AG04450 (cell line): ENCODE results near the gene PAIP2. TPM values are rescaled to one million over a fixed set of nuclear protein-coding genes. Genes with fewer than 3 reads are reported as not detected.
"Not testable (repeated sequence)": the region's sequence is repeated elsewhere in the genome, so short reads cannot be mapped to it uniquely, and the experiment has no call there.

Experiments used
- CTCF ChIA-PET: fragments of 300-600, 350-600 bp; formaldehyde crosslinking; extraction: SDS; loops from one replicate; lab custom pipeline; 2022; ENCODE audit warnings: antibody characterized with exemption, inconsistent platforms; lab: Charles Lee
- POLR2A ChIA-PET: fragments of 350-600 bp; formaldehyde crosslinking; extraction: SDS; loops from one replicate; lab custom pipeline; 2021; ENCODE audit warnings: antibody characterized with exemption, inconsistent platforms; lab: Yijun Ruan, JAX
- DNase-seq: peaks from one replicate; pipeline ENCODE4 v3.0.0-alpha.2; 2011; ENCODE audit warnings: low read depth, low spot score
- H3K27ac ChIP-seq: one replicate; pipeline ENCODE4 v1.5.1; 2012; ENCODE audit warnings: low read depth, low read length, control low read depth
- H3K27me3 ChIP-seq: one replicate; pipeline ENCODE4 v1.6.0; 2012; ENCODE audit warnings: low read length; ENCODE audit not compliant: control insufficient read depth, insufficient read depth
- H3K4me3 ChIP-seq: 2 replicates; pipeline ENCODE4 v1.5.1; 2011; ENCODE audit warnings: mild to moderate bottlenecking, low read depth, low read length, control low read depth
- H3K9me3 ChIP-seq: 2 replicates; pipeline ENCODE4 v1.5.1; 2012; ENCODE audit warnings: low read length; ENCODE audit not compliant: control insufficient read depth, insufficient read depth
- polyA plus RNA-seq: library from polyadenylated mRNA; depleted of rRNA; stranded (reverse); fragments of >200 nt; gene quantifications from 2 replicates; pipeline ENCODE4 v1.2.3, GENCODE V29; 2011
- TF ChIP-seq, protein P1 (sequence below): IDR thresholded peaks from 2 replicates; pipeline ENCODE4 v1.5.1; 2011; ENCODE audit warnings: low read depth, low read length, control low read depth, inconsistent platforms

The PAIP2 gene
- polyA plus RNA-seq, 1 experiment, result 113 TPM

DNA sequence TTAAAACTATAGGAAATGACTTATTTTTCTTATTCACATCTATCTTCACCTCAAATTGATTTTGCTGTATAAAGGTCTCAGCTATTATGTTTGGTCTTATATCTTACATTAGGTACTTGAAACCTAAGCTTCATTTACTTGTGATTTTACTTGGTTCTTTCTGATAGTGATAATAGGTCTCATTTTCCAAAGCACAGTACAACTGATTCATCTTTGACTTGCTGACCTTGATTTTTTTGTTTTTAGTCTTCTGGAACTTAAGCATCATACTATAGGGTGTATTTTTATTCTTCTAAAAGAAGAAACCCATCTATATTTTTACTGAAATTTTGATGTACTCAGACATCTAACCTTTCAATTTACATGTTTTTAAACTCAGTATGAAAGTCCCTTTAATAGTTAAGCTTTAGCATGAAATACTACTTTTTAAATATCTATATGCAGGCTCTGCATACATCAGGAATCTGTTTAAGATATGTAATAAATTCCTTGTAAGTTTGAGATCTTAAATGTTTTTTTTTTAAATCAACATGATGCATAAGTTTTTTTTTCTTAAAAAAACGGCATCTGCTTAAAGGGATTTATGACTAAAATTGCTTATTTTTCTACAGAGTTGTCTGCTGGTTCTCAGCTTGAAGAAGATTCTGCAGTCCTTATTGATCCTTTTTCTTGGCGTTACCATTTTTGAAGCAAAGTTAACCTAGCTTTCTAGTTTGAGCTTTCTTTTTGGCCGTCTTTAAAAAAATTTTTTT lies 34.9 kb upstream of the PAIP2 start:
- no peak overlapping the region for H3K27ac ChIP-seq
- H3K4me3 ChIP-seq, result no peak overlapping the region
- DNase-seq, result no peak
- POLR2A ChIA-PET, result interaction anchor here (0.8 to 1.3 kb wide), 2 partner anchors 10 to 12 kb away, joined by 3 to 5 read pairs; no protein-coding TSS in a partner anchor
- CTCF ChIA-PET, result interaction anchor here (1.0 kb wide), 1 partner anchor 35 kb away, joined by 7 read pairs; the partner anchor contains the start of gene PAIP2
- no peaks in the 10 kb centered on the region for H3K27me3 ChIP-seq
- TF ChIP-seq, protein P1, sequence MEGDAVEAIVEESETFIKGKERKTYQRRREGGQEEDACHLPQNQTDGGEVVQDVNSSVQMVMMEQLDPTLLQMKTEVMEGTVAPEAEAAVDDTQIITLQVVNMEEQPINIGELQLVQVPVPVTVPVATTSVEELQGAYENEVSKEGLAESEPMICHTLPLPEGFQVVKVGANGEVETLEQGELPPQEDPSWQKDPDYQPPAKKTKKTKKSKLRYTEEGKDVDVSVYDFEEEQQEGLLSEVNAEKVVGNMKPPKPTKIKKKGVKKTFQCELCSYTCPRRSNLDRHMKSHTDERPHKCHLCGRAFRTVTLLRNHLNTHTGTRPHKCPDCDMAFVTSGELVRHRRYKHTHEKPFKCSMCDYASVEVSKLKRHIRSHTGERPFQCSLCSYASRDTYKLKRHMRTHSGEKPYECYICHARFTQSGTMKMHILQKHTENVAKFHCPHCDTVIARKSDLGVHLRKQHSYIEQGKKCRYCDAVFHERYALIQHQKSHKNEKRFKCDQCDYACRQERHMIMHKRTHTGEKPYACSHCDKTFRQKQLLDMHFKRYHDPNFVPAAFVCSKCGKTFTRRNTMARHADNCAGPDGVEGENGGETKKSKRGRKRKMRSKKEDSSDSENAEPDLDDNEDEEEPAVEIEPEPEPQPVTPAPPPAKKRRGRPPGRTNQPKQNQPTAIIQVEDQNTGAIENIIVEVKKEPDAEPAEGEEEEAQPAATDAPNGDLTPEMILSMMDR, result no peak
- no peaks in the 10 kb centered on the region for H3K9me3 ChIP-seq

DNA sequence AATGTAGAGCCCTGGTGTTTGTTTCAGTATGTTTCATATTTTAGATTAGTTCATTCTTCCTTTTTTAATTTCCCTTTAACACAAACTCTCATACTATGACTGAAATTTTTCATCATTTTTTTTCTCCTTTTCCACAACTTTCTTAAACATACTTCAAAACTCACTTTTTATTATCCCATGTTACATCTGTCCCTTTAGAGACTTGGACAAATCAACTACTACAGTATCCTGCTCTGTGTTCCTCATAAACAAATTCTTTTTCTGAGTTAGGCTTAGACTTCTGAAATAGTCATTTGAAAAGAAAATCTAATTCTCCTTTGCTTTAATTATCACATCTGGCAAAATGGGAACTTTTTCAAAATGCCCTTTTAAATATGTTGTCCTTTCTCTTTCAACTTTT lies 32.9 kb upstream of the PAIP2 start:
- Histone ChIP-seq H3K9me3 (no peaks in the 10 kb centered on the region), H3K27ac (no peak overlapping the region), H3K27me3 (no peaks in the 10 kb centered on the region), H3K4me3 (no peak overlapping the region)
- no peak for DNase-seq
- POLR2A ChIA-PET, result no interaction called here
- CTCF ChIA-PET, result no interaction called here
- TF ChIP-seq, protein P1, result no peak

- H3K9me3 ChIP-seq, DNase-seq, H3K27me3 ChIP-seq, H3K27ac ChIP-seq, H3K4me3 ChIP-seq, CTCF ChIA-PET: not testable (repeated sequence)
- POLR2A ChIA-PET, result interaction anchor here (0.9 kb wide), 1 partner anchor 16 kb away, joined by 3 read pairs; no protein-coding TSS in a partner anchor
Observed at GRCh38 chr5:139310715-139311186, 30.9 kb upstream of the PAIP2 start.

DNA sequence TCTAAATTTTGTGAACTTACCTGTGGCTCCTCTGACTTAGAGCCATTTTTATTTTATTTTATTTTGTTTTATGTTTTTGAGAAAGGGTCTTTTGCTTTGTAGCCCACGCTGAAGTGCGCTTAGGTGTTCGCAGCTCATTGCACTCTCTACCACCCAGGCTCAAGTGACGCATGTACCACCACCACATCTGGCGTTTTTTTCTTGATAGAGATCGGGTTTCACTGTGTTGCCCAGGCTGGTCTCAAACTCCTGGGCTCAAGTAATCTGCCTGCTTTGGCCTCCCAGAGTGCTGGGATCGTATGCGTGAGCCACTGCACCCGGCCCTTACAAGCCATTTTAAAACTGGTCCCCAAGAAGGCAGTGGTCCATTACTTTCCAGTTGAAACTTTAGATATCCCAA lies 29.6 kb upstream of the PAIP2 start:
- no peaks in the 10 kb centered on the region for H3K27me3 ChIP-seq
- no peak overlapping the region for H3K4me3 ChIP-seq
- no peak overlapping the region for H3K27ac ChIP-seq
- POLR2A ChIA-PET, result no interaction called here
- TF ChIP-seq, protein P1, result no peak
- CTCF ChIA-PET, result interaction anchor here (0.6 to 0.7 kb wide), 2 partner anchors 16 to 44 kb away, joined by 3 to 5 read pairs; no protein-coding TSS in a partner anchor
- DNase-seq, result no peak
- no peaks in the 10 kb centered on the region for H3K9me3 ChIP-seq

DNA sequence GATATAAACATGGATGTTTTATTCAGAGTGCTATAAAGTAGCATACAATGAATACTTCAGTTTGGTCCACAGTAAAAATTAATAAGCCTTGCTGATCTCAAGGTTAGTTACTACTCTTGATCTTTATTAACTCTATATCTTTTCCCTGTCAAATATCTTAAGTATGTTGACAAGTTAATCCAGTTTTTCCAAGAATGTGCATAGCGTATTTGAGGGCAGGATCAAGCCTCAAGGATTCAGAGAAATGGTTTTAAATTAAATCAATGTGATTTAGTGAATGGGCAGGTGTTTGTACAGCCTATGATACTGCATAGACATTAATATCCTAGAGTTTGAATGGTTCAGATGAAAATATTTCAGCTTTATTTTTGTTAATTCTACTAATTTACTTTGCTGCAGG lies 27.4 kb upstream of the PAIP2 start:
- CTCF ChIA-PET, result interaction anchor here (0.5 kb wide), 1 partner anchor 21 kb away, joined by 4 read pairs; the partner anchor contains the start of gene MATR3
- H3K9me3 ChIP-seq, result no peaks in the 10 kb centered on the region
- DNase-seq, result no peak
- H3K27me3 ChIP-seq, result no peaks in the 10 kb centered on the region
- H3K27ac ChIP-seq, result no peak overlapping the region
- TF ChIP-seq, protein P1, result no peak
- POLR2A ChIA-PET, result interaction anchor here (0.7 kb wide), 1 partner anchor 21 kb away, joined by 3 read pairs; the partner anchor contains the start of gene MATR3
- H3K4me3 ChIP-seq, result no peak overlapping the region
